GM18909 (cell line): Measurements from ENCODE around the gene ZC3H10.

Experiments
- ATAC-seq: cut with Tn5 transposase; IDR thresholded peaks from one replicate; pipeline ENCODE4 v1.9.1; 2021; ENCODE audit warnings: mild to moderate bottlenecking; ENCODE audit not compliant: unreplicated experiment, poor library complexity

The ZC3H10 gene

DNA sequence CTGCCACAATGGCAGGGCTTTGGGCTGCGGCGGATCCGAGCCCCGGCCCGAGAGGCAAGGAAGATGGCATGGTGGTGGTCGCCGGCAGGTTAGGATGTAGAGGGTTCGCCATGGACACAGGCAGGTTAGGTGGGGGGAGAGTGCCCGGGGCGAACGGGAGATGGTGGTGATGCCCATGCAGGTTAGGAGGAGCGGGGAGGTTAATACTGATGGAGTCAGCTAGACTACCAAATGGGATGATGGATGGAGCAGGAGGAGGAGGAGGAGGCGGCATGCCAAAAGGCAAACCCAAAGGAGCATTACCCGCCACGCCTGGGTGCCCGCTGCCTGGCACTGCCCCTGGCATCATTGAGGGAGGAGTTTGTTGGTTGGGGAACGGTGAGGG lies 46.3 kb downstream of the ZC3H10 start:
- no peak for ATAC-seq

DNA sequence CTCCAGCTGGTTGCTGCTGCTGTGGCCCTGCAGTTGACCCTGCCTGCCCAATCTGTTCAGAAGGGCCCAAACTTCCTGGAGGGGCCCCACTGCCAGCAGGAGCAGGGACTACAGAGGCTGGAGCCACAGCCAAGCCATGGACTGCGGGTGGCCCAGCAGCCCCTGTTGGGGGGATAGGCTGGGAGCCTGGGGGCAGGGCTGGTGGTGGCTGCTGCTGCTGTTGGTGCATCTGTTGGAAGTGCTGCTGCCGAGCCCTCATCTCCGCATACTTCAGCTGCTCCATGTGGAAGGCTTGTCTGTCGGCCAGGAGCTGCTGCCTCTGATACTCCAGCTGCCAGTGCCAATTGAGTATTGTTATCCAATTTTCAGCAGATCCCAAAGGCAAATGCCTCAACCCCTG lies 47.3 kb downstream of the ZC3H10 start:
- ATAC-seq: no peak

DNA sequence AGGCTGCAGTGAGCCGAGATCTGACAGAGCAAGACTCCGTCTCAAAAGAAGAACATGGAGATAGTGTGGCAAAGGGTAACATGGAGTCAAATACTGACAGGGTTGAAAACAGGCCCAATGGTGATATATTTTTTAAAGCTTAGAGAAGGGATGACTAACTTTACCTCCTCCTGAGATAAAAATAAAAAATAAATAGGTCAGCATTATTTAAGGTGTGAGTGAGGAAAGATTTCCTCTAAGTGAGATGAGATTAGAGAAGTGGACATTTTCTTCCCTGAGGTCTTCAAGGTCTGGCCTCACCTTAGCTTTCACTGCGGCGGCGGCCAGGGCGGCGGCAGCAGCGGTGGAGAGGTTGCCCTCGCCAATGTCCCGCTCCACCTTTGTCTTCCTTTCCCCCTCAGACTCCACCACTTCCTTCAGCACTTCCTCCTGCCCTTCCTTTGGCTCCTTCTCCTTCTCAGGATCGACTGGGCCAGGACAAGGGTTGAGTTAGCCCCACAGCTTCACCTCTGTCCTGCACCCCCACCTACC lies 51.2 kb downstream of the ZC3H10 start:
- ATAC-seq: no peak

DNA sequence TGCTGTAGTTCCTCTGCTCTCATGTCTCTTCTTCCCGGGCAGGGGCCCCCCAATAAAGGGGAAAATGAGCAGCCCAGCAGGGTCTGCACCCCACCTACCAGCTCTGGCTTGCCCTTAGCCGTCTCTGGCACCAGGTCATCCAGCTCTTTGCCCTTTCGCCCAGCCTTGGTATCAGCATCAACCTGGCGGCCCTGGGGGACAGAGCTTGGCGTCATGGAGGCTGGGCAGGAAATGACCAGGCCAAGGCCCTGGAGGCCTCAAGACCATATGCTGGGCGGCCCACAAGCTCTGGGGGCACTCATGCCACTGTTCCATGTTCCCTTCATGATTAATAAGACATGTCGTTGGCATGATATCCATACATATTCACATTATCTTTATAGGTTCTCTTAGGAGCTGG lies 54.8 kb downstream of the ZC3H10 start:
- no peak for ATAC-seq
